ENCODE data around the gene VEPH1. TPM values are rescaled to one million over a fixed set of nuclear protein-coding genes. Genes with fewer than 3 reads are reported as not detected.

VEPH1 gene
- total RNA-seq, 4 donors from 2014 or later, result 5.8 TPM; not detected in 3

- Histone ChIP-seq H3K27ac (no peak overlapping the region), H3K9me3 (no peaks in the 10 kb centered on the region), H3K36me3 (no peaks in the 10 kb centered on the region), H3K4me3 (no peak overlapping the region), H3K4me1 (no peaks in the 10 kb centered on the region), H3K27me3 (no peaks in the 10 kb centered on the region)
- TF ChIP-seq POLR2A (IDR thresholded peaks at IDR 0.05) (no peak), CTCF (IDR thresholded peaks at IDR 0.05) (no peak)
- DNase-seq, result no peak
Measured at GRCh38 chr3:157220211-157220610, 283.0 kb downstream of the VEPH1 start.

GRCh38 chr3:157219215-157219614 lies 284.0 kb downstream of the VEPH1 start:
- DNase-seq, result no peak
- TF ChIP-seq POLR2A (IDR thresholded peaks at IDR 0.05) (no peak), CTCF (IDR thresholded peaks at IDR 0.05) (no peak)
- no peak overlapping the region for H3K27ac ChIP-seq
- no peaks in the 10 kb centered on the region for H3K4me1 ChIP-seq
- H3K27me3 ChIP-seq, result no peaks in the 10 kb centered on the region
- no peaks in the 10 kb centered on the region for H3K9me3 ChIP-seq
- no peak overlapping the region for H3K4me3 ChIP-seq
- H3K36me3 ChIP-seq, result no peaks in the 10 kb centered on the region

Other genes starting within 250 kb of the VEPH1 start
- under 1 TPM in 1 of 4 donors, not detected in 3; 0.94 TPM for gene PTX3, start 66.6 kb downstream of the VEPH1 start, total RNA-seq

Measured in Peyer's patch (tissue), 4 donors.